ENCODE results near the gene DMAP1. TPM values are rescaled to one million over a fixed set of nuclear protein-coding genes. Genes with fewer than 3 reads are reported as not detected.

The DMAP1 gene
- total RNA-seq, 2 experiments from 2014 or later = 35.4 to 55.9 TPM

DNA sequence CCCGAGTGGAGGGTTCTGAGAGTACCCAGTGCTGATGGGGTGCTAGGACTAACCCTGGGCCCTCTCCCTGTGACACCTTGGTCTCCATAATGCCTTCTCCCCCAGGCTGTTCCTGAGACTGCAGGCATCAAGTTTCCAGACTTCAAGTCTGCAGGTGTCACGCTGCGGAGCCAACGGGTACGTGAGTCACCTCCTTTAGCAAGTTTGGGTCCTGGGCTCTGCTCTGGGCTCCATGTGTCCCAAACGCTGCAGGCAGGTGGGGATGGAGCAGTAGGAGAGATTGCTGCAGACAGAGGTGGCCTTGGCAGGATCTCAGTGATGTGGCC is 6.0 kb downstream of the DMAP1 start:
- H3K36me3 ChIP-seq (ENCODE audit: insufficient read depth, low read length) = peaks cover 66% of the 10 kb centered on the region
- H3K4me3 ChIP-seq (ENCODE audit: low read depth, low read length, poor library complexity, severe bottlenecking) = no peak overlapping the region
- no peak overlapping the region for H3K4me2 ChIP-seq (ENCODE audit: low read length)
- CTCF ChIA-PET (ENCODE audit: unreplicated experiment) = no interaction called here
- H2AFZ ChIP-seq (ENCODE audit: low read length) = no peak overlapping the region
- H3K9me3 ChIP-seq (ENCODE audit: low read length) = no peaks in the 10 kb centered on the region
- TF ChIP-seq, protein P1, sequence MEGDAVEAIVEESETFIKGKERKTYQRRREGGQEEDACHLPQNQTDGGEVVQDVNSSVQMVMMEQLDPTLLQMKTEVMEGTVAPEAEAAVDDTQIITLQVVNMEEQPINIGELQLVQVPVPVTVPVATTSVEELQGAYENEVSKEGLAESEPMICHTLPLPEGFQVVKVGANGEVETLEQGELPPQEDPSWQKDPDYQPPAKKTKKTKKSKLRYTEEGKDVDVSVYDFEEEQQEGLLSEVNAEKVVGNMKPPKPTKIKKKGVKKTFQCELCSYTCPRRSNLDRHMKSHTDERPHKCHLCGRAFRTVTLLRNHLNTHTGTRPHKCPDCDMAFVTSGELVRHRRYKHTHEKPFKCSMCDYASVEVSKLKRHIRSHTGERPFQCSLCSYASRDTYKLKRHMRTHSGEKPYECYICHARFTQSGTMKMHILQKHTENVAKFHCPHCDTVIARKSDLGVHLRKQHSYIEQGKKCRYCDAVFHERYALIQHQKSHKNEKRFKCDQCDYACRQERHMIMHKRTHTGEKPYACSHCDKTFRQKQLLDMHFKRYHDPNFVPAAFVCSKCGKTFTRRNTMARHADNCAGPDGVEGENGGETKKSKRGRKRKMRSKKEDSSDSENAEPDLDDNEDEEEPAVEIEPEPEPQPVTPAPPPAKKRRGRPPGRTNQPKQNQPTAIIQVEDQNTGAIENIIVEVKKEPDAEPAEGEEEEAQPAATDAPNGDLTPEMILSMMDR (conservative IDR thresholded peaks at IDR 0.05; ENCODE audit: low read length) = no peak
- no peak for TF ChIP-seq EZH2phosphoT487 (IDR thresholded peaks at IDR 0.05; ENCODE audit: borderline replicate concordance, low read depth, low read length)
- no peak overlapping the region for H3K27ac ChIP-seq (ENCODE audit: low read depth, low read length, poor library complexity, severe bottlenecking)
- POLR2A ChIA-PET = interaction anchor here (1.3 kb wide), 1 partner anchor 13 kb away, joined by 4 read pairs; no protein-coding TSS in a partner anchor
- intact Hi-C loops (cut with micrococcal nuclease; ENCODE audit: unreplicated experiment) = loop anchor here (5.0 kb wide), 1 partner anchor 378 kb away; no protein-coding TSS in a partner anchor
- H4K20me1 ChIP-seq (ENCODE audit: insufficient read depth, low read length) = no peaks in the 10 kb centered on the region
- H3K9me2 ChIP-seq (ENCODE audit: insufficient read depth, low read length) = no peaks in the 10 kb centered on the region
- DNase-seq (ENCODE audit: low spot score) = no peak
- H3K79me2 ChIP-seq (ENCODE audit: insufficient read depth, low read depth, low read length) = peaks cover under 1% of the 10 kb centered on the region; the same call in 1 of the 2 replicates
- H3K4me1 ChIP-seq (ENCODE audit: insufficient read depth, low read length, poor library complexity, severe bottlenecking) = peaks cover 24% of the 10 kb centered on the region
- no TSS peak for BruUV-seq (replicated peaks)

- Histone ChIP-seq H3K4me2 (ENCODE audit: low read length) (peak overlapping the region; percentile 58), H3K27ac (ENCODE audit: low read depth, low read length, poor library complexity, severe bottlenecking) (peak overlapping the region; percentile 75), H3K9me2 (ENCODE audit: insufficient read depth, low read length) (no peaks in the 10 kb centered on the region), H3K4me3 (ENCODE audit: low read depth, low read length, poor library complexity, severe bottlenecking) (peak overlapping the region; percentile 20), H3K4me1 (ENCODE audit: insufficient read depth, low read length, poor library complexity, severe bottlenecking) (peaks cover 23% of the 10 kb centered on the region), H3K9me3 (ENCODE audit: low read length) (no peaks in the 10 kb centered on the region), H2AFZ (ENCODE audit: low read length) (no peak overlapping the region), H3K79me2 (ENCODE audit: insufficient read depth, low read depth, low read length) (no peaks in the 10 kb centered on the region), H4K20me1 (ENCODE audit: insufficient read depth, low read length) (no peaks in the 10 kb centered on the region), H3K36me3 (ENCODE audit: insufficient read depth, low read length) (peaks cover 60% of the 10 kb centered on the region)
- no TSS peak for BruUV-seq (replicated peaks)
- no peak for DNase-seq (ENCODE audit: low spot score)
- POLR2A ChIA-PET = interaction anchor here (1.3 to 1.4 kb wide), 2 partner anchors 12 to 13 kb away, joined by 3 to 4 read pairs; no protein-coding TSS in a partner anchor
- intact Hi-C loops (cut with micrococcal nuclease; ENCODE audit: unreplicated experiment) = no loop called here
- CTCF ChIA-PET (ENCODE audit: unreplicated experiment) = interaction anchor here (0.6 kb wide), 1 partner anchor 571 kb away, joined by 3 read pairs; no protein-coding TSS in a partner anchor
- TF ChIP-seq, protein P1 (conservative IDR thresholded peaks at IDR 0.05; ENCODE audit: low read length) = peak; percentile 51; the same call in 1 of the 2 replicates
- TF ChIP-seq EZH2phosphoT487 (IDR thresholded peaks at IDR 0.05; ENCODE audit: borderline replicate concordance, low read depth, low read length) = no peak
Measured at GRCh38 chr1:44220001-44220751, 6.9 kb downstream of the DMAP1 start.

DNA sequence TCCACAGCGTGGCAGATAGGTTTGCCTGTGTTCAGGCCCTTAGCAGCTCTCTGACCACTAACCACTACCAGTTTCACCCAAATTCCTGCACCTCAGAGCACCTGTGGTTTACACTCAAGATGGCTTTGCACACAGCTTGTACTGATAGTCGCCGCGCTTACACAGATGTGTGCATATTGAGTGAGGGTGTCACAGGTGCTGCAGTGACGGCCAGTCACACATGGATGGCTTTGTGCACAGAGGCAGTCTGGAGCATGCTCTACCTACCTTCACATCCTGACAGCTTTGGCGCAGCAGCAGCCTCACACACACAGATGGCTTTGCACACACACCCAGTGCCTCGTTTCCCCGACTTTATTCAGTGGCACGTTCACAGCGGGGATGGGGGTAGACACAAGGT is 7.5 kb downstream of the DMAP1 start:
- Histone ChIP-seq H3K9me2 (ENCODE audit: insufficient read depth, low read length) (no peaks in the 10 kb centered on the region), H2AFZ (ENCODE audit: low read length) (no peak overlapping the region), H3K79me2 (ENCODE audit: insufficient read depth, low read depth, low read length) (no peaks in the 10 kb centered on the region), H3K4me1 (ENCODE audit: insufficient read depth, low read length, poor library complexity, severe bottlenecking) (peaks cover 23% of the 10 kb centered on the region), H3K4me3 (ENCODE audit: low read depth, low read length, poor library complexity, severe bottlenecking) (peak overlapping the region; percentile 20), H3K27ac (ENCODE audit: low read depth, low read length, poor library complexity, severe bottlenecking) (peak overlapping the region; percentile 75), H3K36me3 (ENCODE audit: insufficient read depth, low read length) (peaks cover 55% of the 10 kb centered on the region), H3K4me2 (ENCODE audit: low read length) (peak overlapping the region; percentile 58), H3K9me3 (ENCODE audit: low read length) (no peaks in the 10 kb centered on the region), H4K20me1 (ENCODE audit: insufficient read depth, low read length) (no peaks in the 10 kb centered on the region)
- intact Hi-C loops (cut with micrococcal nuclease; ENCODE audit: unreplicated experiment) = no loop called here
- ChIA-PET CTCF (ENCODE audit: unreplicated experiment) (no interaction called here), POLR2A (interaction anchor here (1.4 kb wide), 1 partner anchor 13 kb away, joined by 3 read pairs; no protein-coding TSS in a partner anchor)
- BruUV-seq (replicated peaks) = no TSS peak
- DNase-seq (ENCODE audit: low spot score) = peak; percentile 85
- no peak for TF ChIP-seq EZH2phosphoT487 (IDR thresholded peaks at IDR 0.05; ENCODE audit: borderline replicate concordance, low read depth, low read length)
- TF ChIP-seq, protein P1 (conservative IDR thresholded peaks at IDR 0.05; ENCODE audit: low read length) = no peak; the same call in 1 of the 2 replicates
